GM19239 (cell line): ENCODE results near the gene SH3GL3.

Source experiments
- DNase-seq: peaks from one replicate; pipeline ENCODE4 v3.0.0; 2011; ENCODE audit warnings: low spot score; ENCODE audit not compliant: insufficient read length
- FAIRE-seq: peaks from 2 replicates; lab custom pipeline; 2011; peaks lifted over from hg19 to GRCh38; lab: Jason Lieb, UNC

SH3GL3 gene

GRCh38 chr15:83656192-83656591 is 209.1 kb downstream of the SH3GL3 start:
- DNase-seq, result no peak
- no peak for FAIRE-seq

- DNase-seq, result no peak
- no peak for FAIRE-seq
Observed at GRCh38 chr15:83656943-83657528, 209.9 kb downstream of the SH3GL3 start.

GRCh38 chr15:83657549-83657948 is 210.4 kb downstream of the SH3GL3 start:
- no peak for DNase-seq
- no peak for FAIRE-seq

- no peak for FAIRE-seq
- DNase-seq, result no peak
Observed at GRCh38 chr15:83658430-83659416, 211.6 kb downstream of the SH3GL3 start.

- DNase-seq (no peak), FAIRE-seq (no peak)
Observed at GRCh38 chr15:83659417-83659812, 212.3 kb downstream of the SH3GL3 start.

GRCh38 chr15:83665480-83665879 is 218.3 kb downstream of the SH3GL3 start:
- FAIRE-seq, result no peak
- no peak for DNase-seq
